Ovary (tissue), 9 donors: ENCODE measurements around the gene AGPAT4. TPM values are rescaled to one million over a fixed set of nuclear protein-coding genes. Genes with fewer than 3 reads are reported as not detected.
"Not testable (repeated sequence)": the region's sequence is repeated elsewhere in the genome, so short reads cannot be mapped to it uniquely, and the experiment has no call there.

ENCODE experiments used
- DNase-seq, 5 donors: peaks; one replicate each; pipeline ENCODE4 v3.0.0-alpha.2; 2019 to 2020
- H3K27ac ChIP-seq, 2 donors: fragments of 200-600 bp; one replicate each; pipeline versions ENCODE4 v1.5.1 to v1.8.0; 2019 to 2022
- H3K27me3 ChIP-seq: fragments of 200-600 bp; one replicate; pipeline ENCODE4 v1.8.0; 2022
- H3K36me3 ChIP-seq: fragments of 200-600 bp; sonication (generic); one replicate; pipeline ENCODE4 v1.5.1; 2019
- H3K4me1 ChIP-seq: one replicate; pipeline ENCODE4 v1.8.1; 2013; ENCODE audit warnings: mild to moderate bottlenecking, moderate library complexity; ENCODE audit not compliant: insufficient read depth
- H3K4me3 ChIP-seq: fragments of 200-600 bp; sonication (generic); one replicate; pipeline ENCODE4 v1.5.1; 2017
- H3K9me3 ChIP-seq, 2 donors: fragments of 200-600 bp in 1 of 2; sonication (generic) in 1 of 2; one replicate each; pipeline versions ENCODE4 v1.5.1 to v1.8.1; 2013 to 2019; ENCODE audit warnings: mild to moderate bottlenecking in 1 of 2, moderate library complexity in 1 of 2
- EP300 ChIP-seq: sonication (generic); formaldehyde crosslinking; IDR thresholded peaks from one replicate; pipeline ENCODE4 v1.6.1; 2017; ENCODE audit warnings: antibody characterized with exemption
- POLR2A ChIP-seq: fragments of 450-650 bp; IDR thresholded peaks from one replicate; pipeline ENCODE4 v1.6.1; 2017; ENCODE audit warnings: antibody characterized with exemption, mild to moderate bottlenecking, moderate library complexity
- WGBS, 3 donors: extraction: QIAGEN DNeasy Blood & Tissue Kit in 1 of 3; methylation state at CpG; one replicate each; pipeline versions ENCODE4 v1.1.5 to v1.1.7; 2013 to 2017; 5-methylcytosine and 5-hydroxymethylcytosine counted together
- intact Hi-C, 4 donors: fragments of 100-400 bp; cut with DNase I; formaldehyde crosslinking; loops; one replicate each; pipeline versions ENCODE4 v1.11.0 to v1.15.1; 2022 to 2023
- polyA plus RNA-seq, 2 donors: library from polyadenylated mRNA; stranded (reverse); fragments of 200-250 nt in 1 of 2; fragments of 350-450 nt in 1 of 2; fragmentation: Illumina TruSeq in 1 of 2; extraction: RNeasy Lipid Tissue Mini Kit (QIAGEN cat#74804) in 1 of 2; gene quantifications; one replicate each; pipeline ENCODE4 v1.2.3, GENCODE V29; 2013 to 2014
- total RNA-seq, 7 donors: library from RNA; depleted of rRNA in 2 of 7; stranded (reverse); fragments of >200 nt in 2 of 7; fragmentation: NEBNext Ultra II Directional in 3 of 7; extraction: Animal tissue kit (Norgen Biotek cat#: 25700) in 3 of 7; gene quantifications; one replicate each; pipeline versions ENCODE4 v1.1.0 to v1.2.4, GENCODE V29; 2016 to 2023
- TF ChIP-seq, protein P1 (sequence below), 3 donors: fragments of 450-650 bp in 2 of 3; fragments of 200-600 bp in 1 of 3; IDR thresholded peaks; one replicate each; pipeline versions ENCODE4 v1.5.1 to v1.8.0; 2016 to 2022; ENCODE audit warnings: antibody characterized with exemption in 3 of 3, mild to moderate bottlenecking in 1 of 3
- donor health status: DM: no; HTN: no; CAD: no; lungs with moderate emphysema.
- donor health status: DM: no; HTN: no; CAD: no.
- donor health status: Bipolar disorder and iron deficiency.
- donor health status: DM: yes; HTN: yes; CAD: no.
- donor health status: DM: no; HTN: no; CAD: no.
- donor health status: DM: yes; HTN: yes; CAD: no.

The AGPAT4 gene
- total and polyA plus RNA-seq, 9 donors, result 4.4 to 13.7 (median 8.9) TPM

DNA sequence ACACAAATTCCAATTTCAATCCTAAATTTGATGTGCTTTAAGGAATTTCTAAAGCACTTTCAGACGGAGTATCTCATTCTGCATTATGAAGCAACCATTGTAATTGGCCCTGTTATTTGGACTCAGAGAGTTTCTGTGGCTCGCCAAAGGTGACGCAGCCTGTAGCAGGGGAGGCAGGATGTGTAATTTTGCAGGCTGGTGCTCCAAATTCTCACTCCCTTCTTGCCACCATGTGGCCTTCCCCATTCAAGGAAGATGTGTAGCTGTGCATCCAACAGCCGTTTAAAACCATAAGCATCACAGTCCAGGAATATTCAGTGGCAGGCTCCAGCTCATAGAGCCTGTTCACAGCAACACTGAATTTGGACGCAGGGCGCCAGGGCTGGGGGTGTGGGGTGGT, 45.8 kb downstream of the AGPAT4 start:
- peak in 4 of 5 donors; percentile 36 to 47 (median 44) for DNase-seq
- no peak overlapping the region for H3K4me3 ChIP-seq
- WGBS, 3 donors, result 50 to 63% (median 53%) methylated on average over 6 of the region's 6 CpGs
- TF ChIP-seq EP300, result no peak
- no peak for TF ChIP-seq POLR2A
- TF ChIP-seq, protein P1, sequence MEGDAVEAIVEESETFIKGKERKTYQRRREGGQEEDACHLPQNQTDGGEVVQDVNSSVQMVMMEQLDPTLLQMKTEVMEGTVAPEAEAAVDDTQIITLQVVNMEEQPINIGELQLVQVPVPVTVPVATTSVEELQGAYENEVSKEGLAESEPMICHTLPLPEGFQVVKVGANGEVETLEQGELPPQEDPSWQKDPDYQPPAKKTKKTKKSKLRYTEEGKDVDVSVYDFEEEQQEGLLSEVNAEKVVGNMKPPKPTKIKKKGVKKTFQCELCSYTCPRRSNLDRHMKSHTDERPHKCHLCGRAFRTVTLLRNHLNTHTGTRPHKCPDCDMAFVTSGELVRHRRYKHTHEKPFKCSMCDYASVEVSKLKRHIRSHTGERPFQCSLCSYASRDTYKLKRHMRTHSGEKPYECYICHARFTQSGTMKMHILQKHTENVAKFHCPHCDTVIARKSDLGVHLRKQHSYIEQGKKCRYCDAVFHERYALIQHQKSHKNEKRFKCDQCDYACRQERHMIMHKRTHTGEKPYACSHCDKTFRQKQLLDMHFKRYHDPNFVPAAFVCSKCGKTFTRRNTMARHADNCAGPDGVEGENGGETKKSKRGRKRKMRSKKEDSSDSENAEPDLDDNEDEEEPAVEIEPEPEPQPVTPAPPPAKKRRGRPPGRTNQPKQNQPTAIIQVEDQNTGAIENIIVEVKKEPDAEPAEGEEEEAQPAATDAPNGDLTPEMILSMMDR (IDR thresholded peaks at IDR 0.05), result no peak
- no peaks in the 10 kb centered on the region for H3K36me3 ChIP-seq
- H3K27me3 ChIP-seq, result no peaks in the 10 kb centered on the region
- peaks cover 19% of the 10 kb centered on the region for H3K4me1 ChIP-seq
- H3K9me3 ChIP-seq, result no peaks in the 10 kb centered on the region
- H3K27ac ChIP-seq, result peak overlapping the region in 1 of 2 donors; percentile 68
- intact Hi-C loops, result no loop called here

DNA sequence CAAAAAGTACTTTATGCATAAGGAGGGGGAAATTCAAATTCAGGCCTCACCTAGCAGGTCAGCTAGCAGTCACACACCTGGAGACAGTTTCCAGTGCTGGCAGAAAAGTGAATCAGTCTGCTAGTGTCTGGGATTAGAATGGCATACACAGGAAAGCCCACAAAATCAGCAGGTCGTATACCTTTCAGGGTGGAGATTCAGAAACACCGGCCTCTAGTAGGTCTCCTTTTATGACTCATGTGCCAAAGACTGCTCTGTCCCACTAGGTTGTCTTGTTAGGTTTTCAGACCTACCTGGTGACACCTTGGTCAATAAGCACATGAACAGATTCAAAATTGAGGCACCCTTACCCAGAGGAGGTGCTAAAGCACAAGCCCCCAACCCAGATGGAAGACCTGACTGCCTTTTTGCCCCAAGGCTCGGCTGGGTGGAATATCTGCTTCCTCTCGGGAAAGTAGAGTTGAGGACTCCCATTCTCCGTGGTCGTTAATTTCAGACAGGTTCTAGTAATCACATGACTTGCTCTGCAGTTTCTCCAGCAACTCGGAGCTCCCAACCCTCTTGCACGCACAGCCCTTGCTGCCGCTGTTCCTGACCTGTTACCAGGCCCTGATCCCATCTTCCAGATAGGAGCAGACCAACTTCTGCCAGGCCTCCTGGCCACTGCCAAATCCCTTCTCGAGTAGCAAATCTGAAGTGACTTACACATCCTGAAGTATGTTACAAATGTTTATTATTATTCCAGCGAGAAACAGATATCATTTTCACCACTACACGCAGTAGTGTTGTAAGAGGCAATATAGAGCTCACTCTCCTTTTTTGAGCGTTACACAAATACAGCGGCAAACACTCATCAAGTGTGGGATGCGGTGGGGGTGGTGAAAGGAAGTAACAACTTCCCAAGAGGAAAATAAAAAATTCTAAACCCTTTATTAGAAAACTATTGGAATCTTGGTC, 46.6 kb downstream of the AGPAT4 start:
- intact Hi-C loops, result no loop called here
- Histone ChIP-seq H3K9me3 (no peaks in the 10 kb centered on the region), H3K27ac (peak overlapping the region in 1 of 2 donors; percentile 68), H3K4me3 (no peak overlapping the region), H3K27me3 (no peaks in the 10 kb centered on the region), H3K4me1 (peaks cover 17% of the 10 kb centered on the region), H3K36me3 (no peaks in the 10 kb centered on the region)
- WGBS, 3 donors, result 37 to 55% (median 40%) methylated on average over 15 of the region's 15 CpGs
- no peak for DNase-seq
- TF ChIP-seq EP300 (no peak), POLR2A (no peak)
- TF ChIP-seq, protein P1 (IDR thresholded peaks at IDR 0.05), result no peak

DNA sequence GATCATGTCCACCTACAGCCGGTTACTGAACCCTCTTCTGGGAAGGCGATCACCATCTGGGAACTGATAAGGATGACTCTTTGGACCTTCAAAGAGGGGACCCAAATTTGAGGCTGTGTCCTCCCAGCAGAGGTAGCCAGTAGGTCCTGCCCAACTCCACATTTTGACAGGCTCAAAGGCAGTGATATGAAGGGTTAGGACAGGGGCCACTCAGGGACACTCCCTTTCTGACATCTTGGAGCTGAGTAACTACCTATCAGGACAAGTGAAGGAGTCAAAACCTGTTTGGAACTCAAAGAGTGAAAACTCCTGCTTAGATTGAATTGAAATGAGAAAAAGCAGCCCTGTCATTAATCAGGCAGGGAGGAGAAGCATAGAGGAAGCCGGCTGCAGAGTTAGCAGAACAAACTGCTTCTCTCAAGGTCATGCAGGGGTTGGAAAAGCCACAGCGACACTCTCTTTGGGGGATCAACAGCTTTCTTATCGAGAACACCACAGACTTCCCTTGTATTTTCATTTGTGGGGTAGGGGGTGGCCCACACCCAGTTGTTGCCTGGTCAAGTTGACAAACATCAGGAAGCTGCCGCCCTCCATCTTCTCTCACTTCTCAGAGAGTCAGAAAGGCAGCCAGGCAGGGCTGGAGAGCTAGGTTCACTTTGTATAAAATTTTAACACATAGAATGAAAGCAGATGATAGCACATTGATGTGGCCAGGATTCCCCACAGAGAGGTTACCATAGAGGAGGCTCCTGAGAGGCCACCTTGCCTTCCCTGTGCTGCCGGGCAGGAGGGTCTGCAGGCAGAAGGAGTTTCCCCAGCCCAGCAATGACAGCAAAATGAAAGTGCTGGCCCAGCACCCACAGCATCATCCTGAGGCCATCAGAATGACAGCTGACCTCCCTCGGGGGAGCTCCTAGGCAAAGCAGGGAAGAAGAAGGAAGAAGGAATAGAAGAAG, 47.6 kb downstream of the AGPAT4 start:
- TF ChIP-seq EP300 (no peak), POLR2A (no peak)
- TF ChIP-seq, protein P1 (IDR thresholded peaks at IDR 0.05), result no peak
- peaks cover 17% of the 10 kb centered on the region for H3K4me1 ChIP-seq
- no peaks in the 10 kb centered on the region for H3K36me3 ChIP-seq
- H3K4me3 ChIP-seq, result no peak overlapping the region
- WGBS, 3 donors, result 24 to 27% (median 25%) methylated on average over 8 of the region's 8 CpGs
- peak overlapping the region; percentile 33 to 68 for H3K27ac ChIP-seq
- peak in 3 of 5 donors; percentile 31 to 46 (median 31) for DNase-seq
- intact Hi-C loops, result no loop called here
- no peaks in the 10 kb centered on the region for H3K27me3 ChIP-seq
- H3K9me3 ChIP-seq, result no peaks in the 10 kb centered on the region

DNA sequence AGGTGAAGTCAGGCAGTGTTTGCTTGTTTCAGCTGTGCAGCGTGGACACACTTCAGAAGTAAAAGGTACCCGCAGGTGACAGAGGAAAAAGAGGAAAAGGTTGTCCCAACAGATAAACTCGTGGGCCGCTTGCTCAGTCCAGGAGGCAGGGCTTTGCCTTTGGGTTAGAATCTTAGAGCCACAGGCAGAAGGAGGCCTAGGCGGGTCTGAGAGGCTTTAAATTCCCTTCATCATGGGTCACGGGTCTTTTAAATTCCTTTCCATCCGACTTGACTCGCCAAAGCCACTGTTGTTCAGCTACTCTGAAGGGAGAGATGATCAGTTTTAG, 48.2 kb downstream of the AGPAT4 start:
- TF ChIP-seq POLR2A, result no peak
- no peak for TF ChIP-seq EP300
- TF ChIP-seq, protein P1 (IDR thresholded peaks at IDR 0.05), result no peak
- no peak for DNase-seq
- Histone ChIP-seq H3K9me3 (no peaks in the 10 kb centered on the region), H3K4me3 (no peak overlapping the region), H3K36me3 (no peaks in the 10 kb centered on the region), H3K27ac (peak overlapping the region in 1 of 2 donors; percentile 68), H3K4me1 (peaks cover 17% of the 10 kb centered on the region), H3K27me3 (no peaks in the 10 kb centered on the region)
- intact Hi-C loops, result no loop called here
- 59 to 66% (median 59%) methylated on average over 8 of the region's 8 CpGs for WGBS, 3 donors

DNA sequence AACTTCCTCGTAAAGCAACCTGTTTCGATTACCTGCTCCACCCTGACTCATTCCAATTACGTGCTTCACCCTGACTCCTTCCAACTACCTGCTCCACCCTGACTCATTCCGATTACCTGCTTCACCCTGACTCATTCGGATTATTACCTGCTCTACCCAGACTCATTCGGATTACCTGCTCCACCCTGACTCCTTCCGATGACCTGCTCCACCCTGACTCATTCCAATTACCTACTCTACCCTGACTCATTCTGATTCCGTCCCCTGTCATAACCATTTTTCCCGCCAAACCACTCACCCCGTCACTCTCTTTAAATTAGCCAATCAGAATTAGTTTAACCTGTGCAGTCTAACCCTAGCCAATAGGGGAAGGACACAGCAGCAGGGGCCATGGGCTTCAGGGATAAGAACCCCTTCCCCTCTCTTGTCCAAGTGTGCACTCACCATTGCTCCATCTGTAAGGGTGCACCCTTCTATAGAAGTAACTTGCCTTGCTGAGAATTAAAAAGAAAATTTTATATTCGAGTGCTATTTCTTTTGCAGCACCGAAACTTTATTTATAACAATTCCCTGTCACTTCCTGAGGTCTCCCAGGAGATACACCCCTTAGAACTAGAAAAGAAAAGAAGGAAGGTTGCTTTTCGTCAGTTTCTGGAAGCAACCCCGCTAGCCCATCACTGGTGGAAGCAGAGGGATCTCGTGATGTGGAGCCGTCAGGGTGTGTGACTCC, 48.7 kb downstream of the AGPAT4 start:
- Histone ChIP-seq H3K27ac (peak overlapping the region in 1 of 2 donors; percentile 68), H3K4me1 (peaks cover 17% of the 10 kb centered on the region)
- H3K9me3 ChIP-seq, H3K4me3 ChIP-seq, H3K36me3 ChIP-seq, DNase-seq, intact Hi-C loops, H3K27me3 ChIP-seq: not testable (repeated sequence)
- WGBS, 3 donors, result 94 to 95% (median 95%) methylated on average over 16 of the region's 16 CpGs
